GM19395 (cell line): ENCODE data around the gene RGN.
"Not testable (repeated sequence)": the region's sequence is repeated elsewhere in the genome, so short reads cannot be mapped to it uniquely, and the experiment has no call there.

Experiments
- ATAC-seq: cut with Tn5 transposase; IDR thresholded peaks from one replicate; pipeline ENCODE4 v1.9.1; 2021; ENCODE audit warnings: mild to moderate bottlenecking, moderate library complexity; ENCODE audit not compliant: unreplicated experiment

The RGN gene

GRCh38 chrX:47116551-47117110 lies 38.4 kb downstream of the RGN start:
- not testable (repeated sequence) for ATAC-seq

- not testable (repeated sequence) for ATAC-seq
Observed at GRCh38 chrX:47124466-47124865, 46.2 kb downstream of the RGN start.

- ATAC-seq = peak; percentile 99
Observed at GRCh38 chrX:47129157-47129898, 51.1 kb downstream of the RGN start.

- no peak for ATAC-seq
Observed at GRCh38 chrX:47129899-47130358, 51.7 kb downstream of the RGN start.

- ATAC-seq = no peak
Observed at GRCh38 chrX:47133493-47133892, 55.2 kb downstream of the RGN start.

- ATAC-seq = not testable (repeated sequence)
Observed at GRCh38 chrX:47135650-47136049, 57.4 kb downstream of the RGN start.

- no peak for ATAC-seq
Observed at GRCh38 chrX:47138171-47138570, 59.9 kb downstream of the RGN start.
